Measurements from ENCODE around the gene MACO1.
"Not testable (repeated sequence)": the region's sequence is repeated elsewhere in the genome, so short reads cannot be mapped to it uniquely, and the experiment has no call there.

MACO1 gene

DNA sequence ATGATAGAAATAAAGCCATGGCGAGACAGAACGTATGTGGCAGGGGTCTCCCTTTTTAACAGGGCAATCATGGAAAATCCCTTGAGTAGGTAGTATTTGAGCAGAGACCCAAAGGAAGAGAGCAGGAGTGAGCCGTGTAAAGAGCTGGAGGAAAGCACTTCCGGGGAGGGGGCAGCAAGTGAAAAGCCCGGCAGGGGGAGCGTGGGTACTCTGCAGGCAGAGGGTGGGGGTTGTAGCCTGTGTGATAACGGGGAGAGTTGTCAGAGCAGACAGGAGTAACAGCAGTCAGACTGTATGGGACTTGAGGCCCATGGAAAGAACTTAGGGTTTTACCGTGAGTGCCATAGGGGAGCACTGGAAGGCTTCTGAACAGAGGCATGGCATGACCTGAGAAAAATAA is 61.6 kb downstream of the MACO1 start:
- DNase-seq: no peak

GRCh38 chr1:25494952-25495351 is 64.3 kb downstream of the MACO1 start:
- DNase-seq: no peak

GRCh38 chr1:25500694-25501093 is 70.0 kb downstream of the MACO1 start:
- DNase-seq: no peak

GRCh38 chr1:25501235-25502058 is 70.8 kb downstream of the MACO1 start:
- DNase-seq: no peak

- DNase-seq: no peak
Observed at GRCh38 chr1:25502957-25503356, 72.3 kb downstream of the MACO1 start.

DNA sequence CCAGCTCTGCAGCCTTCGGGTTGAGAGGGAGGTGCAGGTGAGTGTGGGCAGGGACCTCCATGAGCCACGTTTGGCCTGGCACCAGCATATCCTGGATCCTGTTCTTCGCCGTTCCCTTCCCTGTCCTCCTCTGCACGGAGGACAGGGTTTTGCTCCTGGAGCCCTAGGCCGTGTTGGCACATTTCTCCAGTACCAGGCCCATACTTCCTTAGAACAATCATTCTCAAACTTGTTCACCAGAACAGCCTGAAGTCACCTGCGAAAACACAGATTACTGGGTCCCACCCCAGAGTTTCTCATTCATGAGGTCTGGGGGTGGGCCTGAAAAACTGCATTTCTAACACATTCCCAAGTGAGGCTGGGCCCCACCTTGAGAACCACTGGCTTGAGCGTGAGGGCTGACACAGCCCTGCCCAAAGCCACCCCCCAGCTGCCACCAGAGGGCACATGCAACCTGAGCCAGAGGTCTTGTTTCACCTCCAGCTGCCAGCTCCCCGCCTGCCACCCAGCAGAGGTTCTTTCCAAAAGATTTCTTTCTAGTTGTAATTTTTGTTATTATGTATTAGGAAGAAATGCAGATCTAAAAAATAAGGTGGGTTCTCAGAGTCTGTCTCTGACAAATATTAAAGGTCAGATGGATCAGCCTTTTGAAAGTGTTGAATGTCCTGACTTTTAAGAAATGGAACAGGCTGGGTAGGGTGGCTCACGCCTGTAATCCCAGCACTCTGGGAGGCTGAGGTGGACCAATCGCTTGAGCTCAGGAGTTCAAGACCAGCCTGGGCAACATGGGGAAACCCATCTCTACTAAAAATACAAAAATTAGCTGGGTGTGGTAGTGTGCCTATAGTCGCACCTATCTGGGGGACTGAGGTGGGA is 73.1 kb downstream of the MACO1 start:
- peak; percentile 71 for DNase-seq

DNA sequence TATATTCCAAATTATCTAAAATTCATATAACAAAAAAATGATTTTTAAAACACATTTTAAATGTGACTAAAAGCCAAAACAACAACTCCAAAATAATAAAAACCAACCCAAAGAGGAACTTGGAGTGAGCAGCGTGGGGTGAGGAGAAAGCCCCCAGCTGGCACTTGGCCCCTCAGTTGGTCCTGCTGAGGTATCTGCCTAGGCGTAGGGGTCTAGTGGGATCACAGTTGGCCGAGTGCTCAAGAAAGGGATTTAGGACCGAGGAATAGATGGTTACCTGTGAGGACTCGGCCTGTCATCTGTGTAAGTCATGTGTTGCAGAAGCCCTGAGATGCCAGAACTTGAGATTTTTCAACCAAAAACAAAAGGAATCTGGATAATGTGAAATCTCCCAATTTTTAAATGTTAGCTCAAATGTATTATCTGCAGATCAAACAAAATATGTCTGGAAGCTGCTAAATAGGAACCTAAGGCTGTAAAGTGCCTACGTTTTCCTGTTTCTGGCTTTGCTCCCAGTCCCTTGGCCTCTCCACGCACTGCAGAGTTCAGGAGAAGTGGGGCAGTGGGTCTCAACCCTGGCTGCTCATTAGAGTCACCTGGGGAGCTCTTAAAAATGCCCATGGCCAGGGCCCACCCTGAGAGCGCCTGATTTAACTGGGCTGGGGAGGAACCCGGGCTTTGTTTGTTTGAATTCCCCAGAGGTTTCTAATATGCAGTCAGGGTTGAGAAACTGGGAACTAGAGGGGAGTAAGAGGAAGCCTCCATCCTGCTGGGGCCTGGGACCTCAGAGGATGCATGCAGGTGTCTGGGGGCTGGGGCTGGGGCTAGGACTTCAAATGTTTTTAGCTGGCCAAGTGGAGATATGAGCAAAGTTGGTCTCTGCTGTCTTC is 74.3 kb downstream of the MACO1 start:
- DNase-seq: no peak

GRCh38 chr1:25505656-25506385 is 75.1 kb downstream of the MACO1 start:
- DNase-seq: no peak

GRCh38 chr1:25506566-25507463 is 76.1 kb downstream of the MACO1 start:
- DNase-seq: not testable (repeated sequence)

DNA sequence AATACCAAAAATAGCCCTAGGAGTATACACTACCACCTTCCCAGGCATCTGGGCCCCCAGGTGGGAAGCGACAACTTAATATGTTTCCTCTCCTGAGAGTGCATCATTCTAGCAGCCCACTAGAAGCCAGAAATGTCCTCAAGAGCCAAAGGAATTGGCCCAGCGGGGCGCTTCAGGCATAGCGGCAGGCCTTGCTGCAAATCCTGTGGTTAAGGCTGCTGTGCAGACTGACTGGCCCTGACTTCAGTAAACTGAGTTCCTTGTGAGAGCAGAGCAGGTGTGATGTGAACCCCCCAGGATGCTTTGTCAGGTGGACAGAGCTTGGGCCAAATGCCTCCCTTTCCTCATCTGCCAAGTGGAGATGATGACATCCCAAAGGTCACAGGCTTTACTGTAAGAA is 83.0 kb downstream of the MACO1 start:
- no peak for DNase-seq

- no peak for DNase-seq
Observed at GRCh38 chr1:25515033-25515432, 84.3 kb downstream of the MACO1 start.

- no peak for DNase-seq
Observed at GRCh38 chr1:25516686-25517085, 86.0 kb downstream of the MACO1 start.

GRCh38 chr1:25517476-25518394 is 87.0 kb downstream of the MACO1 start:
- DNase-seq: no peak

- peak; percentile 0 for DNase-seq
Observed at GRCh38 chr1:25519624-25520023, 88.9 kb downstream of the MACO1 start.

GRCh38 chr1:25520446-25521061 is 89.9 kb downstream of the MACO1 start:
- DNase-seq: peak; percentile 77

GRCh38 chr1:25522031-25522655 is 91.4 kb downstream of the MACO1 start:
- DNase-seq: no peak

DNA sequence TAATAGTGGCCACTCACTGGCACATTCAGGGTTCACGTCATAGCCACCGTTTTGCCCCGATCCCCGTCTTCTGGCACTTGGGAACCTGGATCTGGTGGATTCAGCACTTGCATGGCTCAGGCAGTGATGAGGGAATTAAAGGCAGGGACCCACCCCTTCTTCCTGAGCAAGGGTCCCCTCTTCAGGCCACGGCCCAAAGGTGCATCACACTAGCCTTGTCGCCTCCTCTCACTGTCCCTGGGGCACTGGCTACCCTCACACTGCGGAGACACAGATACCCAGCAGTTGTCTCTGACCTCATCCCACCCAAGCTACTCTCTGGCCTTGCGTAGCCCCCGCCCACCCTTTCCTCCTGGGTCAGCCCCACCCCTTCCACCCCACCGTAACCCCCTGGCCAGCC is 92.8 kb downstream of the MACO1 start:
- no peak for DNase-seq

DNA sequence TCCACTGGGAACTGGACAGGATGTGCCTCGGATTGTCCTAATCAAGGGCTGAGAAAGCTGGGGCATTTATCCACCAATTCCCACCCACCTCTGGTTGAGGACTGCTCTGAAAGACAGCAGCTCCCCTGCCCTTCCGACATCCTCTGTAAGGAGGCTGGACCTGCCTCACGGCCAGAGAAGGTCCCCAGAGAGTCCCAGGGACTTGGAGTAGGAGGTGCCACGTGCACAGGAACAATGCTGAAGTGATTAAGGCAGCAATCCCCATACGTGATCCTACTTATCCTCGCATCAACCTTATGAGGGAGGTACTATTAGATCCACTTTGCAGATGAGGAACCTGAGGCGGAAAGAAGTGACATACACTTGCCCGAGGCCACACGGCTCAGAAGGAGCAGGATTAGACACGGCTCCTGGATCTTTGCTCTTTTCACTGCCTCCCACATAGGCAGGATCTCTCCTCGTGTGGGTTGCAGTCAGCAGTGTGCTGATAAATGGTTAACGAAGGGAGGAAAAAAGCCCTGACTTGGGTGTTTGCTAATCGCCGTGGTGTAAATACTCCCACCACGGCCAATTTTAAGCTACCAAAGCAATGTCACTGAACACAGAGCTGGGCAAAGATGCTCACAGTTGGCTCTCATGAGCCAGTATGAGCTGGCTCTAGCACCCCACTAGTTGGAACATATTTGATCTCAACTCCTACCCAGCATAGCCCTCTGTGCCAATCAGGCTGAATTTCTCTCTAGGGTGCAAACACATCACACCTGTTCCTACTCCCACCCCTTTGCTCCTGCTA is 94.1 kb downstream of the MACO1 start:
- DNase-seq: no peak
